ENCODE results near the gene TBX19. TPM values are rescaled to one million over a fixed set of nuclear protein-coding genes. Genes with fewer than 3 reads are reported as not detected.

Gene TBX19
- total and polyA plus RNA-seq, 3 donors from 2014 or later: 1.9 to 2.7 (median 2.7) TPM

DNA sequence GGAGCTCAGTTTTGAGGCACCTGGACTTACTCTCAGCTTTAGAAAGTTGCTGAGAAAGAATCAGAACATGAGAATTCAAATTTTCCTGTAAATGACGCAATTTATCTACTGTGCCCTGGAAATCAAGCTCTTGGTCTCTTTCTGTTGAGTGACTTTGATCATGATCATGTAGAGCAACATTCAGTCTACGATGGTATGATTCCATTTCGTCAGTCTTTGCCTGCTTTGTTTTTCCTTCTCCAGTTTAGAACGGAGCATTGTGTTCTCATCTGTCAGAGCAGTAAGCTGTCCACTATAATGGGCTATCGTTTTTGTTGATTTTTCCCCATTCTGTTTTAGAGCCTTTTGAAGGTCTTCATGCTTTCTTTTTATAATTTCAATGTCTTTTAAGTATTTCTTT, 34.2 kb upstream of the TBX19 start:
- Histone ChIP-seq H3K9me3 (no peaks in the 10 kb centered on the region), H3K4me1 (peaks cover 17% of the 10 kb centered on the region)

GRCh38 chr1:168252204-168252733, 28.4 kb upstream of the TBX19 start:
- Histone ChIP-seq H3K27ac (no peak overlapping the region), H3K27me3 (no peaks in the 10 kb centered on the region), H3K36me3 (ENCODE audit: low read depth, missing control alignments) (no peaks in the 10 kb centered on the region), H3K4me3 (no peak overlapping the region), H3K9me3 (no peaks in the 10 kb centered on the region), H3K4me1 (no peaks in the 10 kb centered on the region)
- DNase-seq: no peak
- TF ChIP-seq, protein P1, sequence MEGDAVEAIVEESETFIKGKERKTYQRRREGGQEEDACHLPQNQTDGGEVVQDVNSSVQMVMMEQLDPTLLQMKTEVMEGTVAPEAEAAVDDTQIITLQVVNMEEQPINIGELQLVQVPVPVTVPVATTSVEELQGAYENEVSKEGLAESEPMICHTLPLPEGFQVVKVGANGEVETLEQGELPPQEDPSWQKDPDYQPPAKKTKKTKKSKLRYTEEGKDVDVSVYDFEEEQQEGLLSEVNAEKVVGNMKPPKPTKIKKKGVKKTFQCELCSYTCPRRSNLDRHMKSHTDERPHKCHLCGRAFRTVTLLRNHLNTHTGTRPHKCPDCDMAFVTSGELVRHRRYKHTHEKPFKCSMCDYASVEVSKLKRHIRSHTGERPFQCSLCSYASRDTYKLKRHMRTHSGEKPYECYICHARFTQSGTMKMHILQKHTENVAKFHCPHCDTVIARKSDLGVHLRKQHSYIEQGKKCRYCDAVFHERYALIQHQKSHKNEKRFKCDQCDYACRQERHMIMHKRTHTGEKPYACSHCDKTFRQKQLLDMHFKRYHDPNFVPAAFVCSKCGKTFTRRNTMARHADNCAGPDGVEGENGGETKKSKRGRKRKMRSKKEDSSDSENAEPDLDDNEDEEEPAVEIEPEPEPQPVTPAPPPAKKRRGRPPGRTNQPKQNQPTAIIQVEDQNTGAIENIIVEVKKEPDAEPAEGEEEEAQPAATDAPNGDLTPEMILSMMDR (IDR thresholded peaks at IDR 0.05): no peak
- TF ChIP-seq POLR2A (IDR thresholded peaks at IDR 0.05): no peak
- WGBS, 2 donors: 61 to 67% methylated on average over 3 of the region's 3 CpGs
- intact Hi-C loops (cut with DNase I; ENCODE audit: low total_unique reads): no loop called here

More for the DNA sequence above, 34.2 kb upstream of the TBX19 start:
- intact Hi-C loops (cut with DNase I; ENCODE audit: low total_unique reads): no loop called here
- TF ChIP-seq, protein P1 (IDR thresholded peaks at IDR 0.05): no peak
- no peak for TF ChIP-seq POLR2A (IDR thresholded peaks at IDR 0.05)
- DNase-seq: no peak
- Histone ChIP-seq H3K4me3 (no peak overlapping the region), H3K36me3 (ENCODE audit: low read depth, missing control alignments) (no peaks in the 10 kb centered on the region), H3K27me3 (no peaks in the 10 kb centered on the region), H3K27ac (peak overlapping the region in 1 of 2 donors; percentile 11)
- 52 to 64% methylated on average over 5 of the region's 5 CpGs for WGBS, 2 donors

- intact Hi-C loops (cut with DNase I; ENCODE audit: low total_unique reads): no loop called here
- Histone ChIP-seq H3K4me3 (no peak overlapping the region), H3K27me3 (no peaks in the 10 kb centered on the region), H3K36me3 (ENCODE audit: low read depth, missing control alignments) (no peaks in the 10 kb centered on the region), H3K9me3 (no peaks in the 10 kb centered on the region), H3K4me1 (no peaks in the 10 kb centered on the region), H3K27ac (no peak overlapping the region)
- TF ChIP-seq, protein P1 (IDR thresholded peaks at IDR 0.05): no peak
- no peak for DNase-seq
- WGBS, 2 donors: 98 to 99% methylated on average over 2 of the region's 2 CpGs
Observed at GRCh38 chr1:168256164-168256563, 24.5 kb upstream of the TBX19 start.

DNA sequence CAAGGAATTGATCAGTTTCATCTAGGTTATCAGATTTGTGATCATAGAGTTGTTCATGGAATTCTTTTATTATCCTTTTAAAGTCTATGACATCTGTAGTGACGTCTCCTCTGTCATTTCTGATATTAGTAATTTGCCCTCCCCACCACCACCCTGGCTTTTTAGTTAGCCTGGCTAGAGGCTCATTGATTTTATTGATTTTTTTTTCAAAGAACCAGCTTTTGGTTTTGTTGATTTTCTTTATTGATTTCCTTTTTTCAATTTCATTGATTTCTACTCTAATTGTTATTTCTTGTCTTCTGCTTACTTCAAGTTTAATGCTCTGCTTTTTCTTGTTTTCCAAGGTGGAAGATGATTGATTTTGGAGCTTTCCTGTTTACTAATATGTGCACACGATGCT, 23.3 kb upstream of the TBX19 start:
- no peak for TF ChIP-seq POLR2A (IDR thresholded peaks at IDR 0.05)
- TF ChIP-seq, protein P1 (IDR thresholded peaks at IDR 0.05): no peak
- Histone ChIP-seq H3K9me3 (no peaks in the 10 kb centered on the region), H3K4me3 (no peak overlapping the region), H3K36me3 (ENCODE audit: low read depth, missing control alignments) (no peaks in the 10 kb centered on the region), H3K4me1 (peaks cover 5% of the 10 kb centered on the region), H3K27ac (no peak overlapping the region), H3K27me3 (no peaks in the 10 kb centered on the region)
- DNase-seq: no peak
- 48 to 78% methylated on average over 2 of the region's 2 CpGs for WGBS, 2 donors
- intact Hi-C loops (cut with DNase I; ENCODE audit: low total_unique reads): no loop called here

GRCh38 chr1:168259567-168259966, 21.1 kb upstream of the TBX19 start:
- no peak for TF ChIP-seq POLR2A (IDR thresholded peaks at IDR 0.05)
- TF ChIP-seq, protein P1 (IDR thresholded peaks at IDR 0.05): no peak
- 100% methylated on average over 1 of the region's 1 CpG for WGBS, 2 donors
- Histone ChIP-seq H3K27me3 (no peaks in the 10 kb centered on the region), H3K4me3 (no peak overlapping the region), H3K27ac (no peak overlapping the region), H3K36me3 (ENCODE audit: low read depth, missing control alignments) (no peaks in the 10 kb centered on the region), H3K9me3 (no peaks in the 10 kb centered on the region), H3K4me1 (peaks cover 5% of the 10 kb centered on the region)
- intact Hi-C loops (cut with DNase I; ENCODE audit: low total_unique reads): no loop called here
- no peak for DNase-seq

Data from testis (tissue), 3 donors.